ENCODE results near the gene RRAS2.
"Not testable (repeated sequence)": the region's sequence is repeated elsewhere in the genome, so short reads cannot be mapped to it uniquely, and the experiment has no call there.

The RRAS2 gene

GRCh38 chr11:14300661-14301304 lies 58.2 kb downstream of the RRAS2 start:
- peak; percentile 50 for DNase-seq

- no peak for DNase-seq
These were observed 59.1 kb downstream of the RRAS2 start for GRCh38 chr11:14299921-14300320.

- no peak for DNase-seq
These were observed 68.6 kb downstream of the RRAS2 start for GRCh38 chr11:14290422-14290821.

GRCh38 chr11:14288189-14288935 lies 70.6 kb downstream of the RRAS2 start:
- DNase-seq = no peak

- DNase-seq = not testable (repeated sequence)
These were observed 80.1 kb downstream of the RRAS2 start for GRCh38 chr11:14278869-14279268.

- DNase-seq = no peak
These were observed 83.9 kb downstream of the RRAS2 start for GRCh38 chr11:14275076-14275475.

- no peak for DNase-seq
These were observed 85.1 kb downstream of the RRAS2 start for GRCh38 chr11:14273895-14274294.

GRCh38 chr11:14270690-14271542 lies 88.1 kb downstream of the RRAS2 start:
- DNase-seq = no peak

GRCh38 chr11:14269692-14270573 lies 89.0 kb downstream of the RRAS2 start:
- DNase-seq = no peak

GRCh38 chr11:14267861-14268635 lies 90.9 kb downstream of the RRAS2 start:
- no peak for DNase-seq

- DNase-seq = no peak
These were observed 92.4 kb downstream of the RRAS2 start for GRCh38 chr11:14266622-14267021.

- no peak for DNase-seq
These were observed 94.0 kb downstream of the RRAS2 start for GRCh38 chr11:14264966-14265365.

GRCh38 chr11:14262271-14262846 lies 96.6 kb downstream of the RRAS2 start:
- DNase-seq = no peak

GRCh38 chr11:14261066-14261465 lies 97.9 kb downstream of the RRAS2 start:
- DNase-seq = no peak

GRCh38 chr11:14259878-14260277 lies 99.1 kb downstream of the RRAS2 start:
- DNase-seq = no peak

GRCh38 chr11:14259186-14259784 lies 99.7 kb downstream of the RRAS2 start:
- DNase-seq = no peak

GRCh38 chr11:14258221-14258935 lies 100.6 kb downstream of the RRAS2 start:
- no peak for DNase-seq

GRCh38 chr11:14255238-14255534 lies 103.8 kb downstream of the RRAS2 start:
- no peak for DNase-seq

- DNase-seq = no peak
These were observed 104.3 kb downstream of the RRAS2 start for GRCh38 chr11:14254533-14255237.

- no peak for DNase-seq
These were observed 105.1 kb downstream of the RRAS2 start for GRCh38 chr11:14253840-14254239.

All from retina (tissue), 1 donor.